ENCODE results near the gene MAFG.

Gene MAFG

DNA sequence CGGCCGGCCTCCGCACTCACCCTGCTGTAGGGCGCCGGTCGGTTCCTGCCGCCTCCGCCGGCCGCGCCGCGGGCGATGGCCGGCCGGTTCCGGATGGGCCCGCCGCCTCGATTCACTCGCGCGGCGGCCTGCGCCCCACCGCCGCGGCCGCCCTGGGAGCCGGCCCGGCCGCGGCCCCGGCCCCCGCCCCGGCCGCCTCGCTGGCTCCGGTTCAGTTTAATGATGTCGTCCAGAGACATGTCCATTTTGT, 36.3 kb downstream of the MAFG start:
- Histone ChIP-seq H3K4me3 (ENCODE audit: low read depth, low read length) (peak overlapping the region; percentile 84; the same call in 1 of the 2 replicates), H3K4me1 (ENCODE audit: control insufficient read depth, insufficient read depth, low read length) (peaks cover 8% of the 10 kb centered on the region; the same call in 1 of the 2 replicates), H3K27me3 (ENCODE audit: control insufficient read depth, insufficient read depth, low read length) (no peaks in the 10 kb centered on the region), H3K27ac (ENCODE audit: low read depth, low read length) (peak overlapping the region; percentile 97), H3K9me3 (ENCODE audit: control insufficient read depth, insufficient read depth, low read length) (no peaks in the 10 kb centered on the region), H3K36me3 (ENCODE audit: control insufficient read depth, insufficient read depth, low read length) (peaks cover 61% of the 10 kb centered on the region), H3K9ac (ENCODE audit: low read depth, low read length) (peak overlapping the region; percentile 91; the same call in 1 of the 2 replicates)

DNA sequence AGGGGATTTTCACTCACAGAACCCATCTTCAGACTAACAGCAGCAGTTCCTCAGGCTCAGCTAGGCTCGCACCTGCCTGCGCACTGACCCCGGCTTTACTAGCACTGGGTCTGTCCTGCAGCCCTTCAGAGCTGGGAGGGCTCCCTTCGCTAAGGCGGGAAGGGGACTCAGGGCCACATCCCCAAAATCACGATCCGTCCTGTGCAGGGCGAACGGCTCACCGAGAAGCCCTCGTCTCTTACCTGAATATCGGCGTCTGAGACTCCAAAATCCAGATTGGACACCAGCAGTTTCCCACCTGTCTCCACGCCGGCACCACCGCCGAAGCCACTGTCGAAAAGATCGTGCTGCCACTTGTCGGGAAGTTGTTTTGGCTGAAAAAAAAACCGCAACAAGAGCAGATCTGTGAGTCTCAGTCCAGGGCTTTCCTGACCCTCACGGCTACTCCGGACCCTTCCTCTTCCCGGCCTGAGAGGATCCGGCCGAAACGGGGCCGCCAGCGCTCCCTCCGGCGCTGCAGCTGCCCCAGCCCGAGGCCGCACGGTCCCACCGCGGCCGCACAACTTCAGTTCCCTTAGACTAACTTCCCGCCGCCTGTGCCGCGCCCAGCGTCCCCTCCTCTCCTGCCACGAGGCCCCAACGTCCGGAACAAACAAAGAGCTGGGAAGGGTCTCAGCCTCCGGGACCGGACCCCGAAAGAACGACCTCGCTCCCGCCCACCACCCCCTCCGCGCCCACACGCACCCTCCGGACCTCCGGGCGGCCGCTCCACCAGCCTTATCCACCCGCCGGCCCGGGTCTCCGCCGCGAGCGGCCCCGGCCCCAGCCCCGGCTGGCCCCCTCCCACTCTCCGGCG, 36.9 kb downstream of the MAFG start:
- H3K4me3 ChIP-seq (ENCODE audit: low read depth, low read length): peak overlapping the region; percentile 84
- peak overlapping the region; percentile 97 for H3K27ac ChIP-seq (ENCODE audit: low read depth, low read length)
- H3K4me1 ChIP-seq (ENCODE audit: control insufficient read depth, insufficient read depth, low read length): peaks cover 8% of the 10 kb centered on the region; the same call in 1 of the 2 replicates
- H3K36me3 ChIP-seq (ENCODE audit: control insufficient read depth, insufficient read depth, low read length): peaks cover 64% of the 10 kb centered on the region
- H3K27me3 ChIP-seq (ENCODE audit: control insufficient read depth, insufficient read depth, low read length): no peaks in the 10 kb centered on the region
- no peaks in the 10 kb centered on the region for H3K9me3 ChIP-seq (ENCODE audit: control insufficient read depth, insufficient read depth, low read length)
- peak overlapping the region; percentile 91 for H3K9ac ChIP-seq (ENCODE audit: low read depth, low read length)

DNA sequence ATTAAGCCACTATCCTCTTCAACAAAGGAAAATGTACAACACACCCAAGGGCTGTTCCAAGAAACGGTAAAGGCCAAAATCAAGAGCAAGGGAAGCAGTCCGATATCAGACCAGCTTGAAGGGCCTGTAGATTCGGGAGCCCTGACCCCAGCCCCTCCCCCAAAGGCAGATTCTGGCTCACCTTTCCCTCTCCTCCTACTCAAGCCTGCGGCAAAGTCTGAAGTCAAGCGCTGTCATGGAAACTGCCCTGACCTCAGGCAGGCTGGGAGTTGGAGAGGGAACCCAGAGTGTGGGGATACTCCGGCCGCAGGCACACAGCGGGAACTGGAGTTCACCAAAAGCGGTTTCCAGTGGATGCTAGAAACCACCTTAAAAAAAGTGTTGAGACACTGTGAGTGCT, 37.9 kb downstream of the MAFG start:
- Histone ChIP-seq H3K9ac (ENCODE audit: low read depth, low read length) (no peak overlapping the region), H3K27ac (ENCODE audit: low read depth, low read length) (no peak overlapping the region), H3K4me3 (ENCODE audit: low read depth, low read length) (no peak overlapping the region), H3K36me3 (ENCODE audit: control insufficient read depth, insufficient read depth, low read length) (peaks cover 67% of the 10 kb centered on the region), H3K4me1 (ENCODE audit: control insufficient read depth, insufficient read depth, low read length) (peaks cover 8% of the 10 kb centered on the region; the same call in 1 of the 2 replicates), H3K27me3 (ENCODE audit: control insufficient read depth, insufficient read depth, low read length) (no peaks in the 10 kb centered on the region), H3K9me3 (ENCODE audit: control insufficient read depth, insufficient read depth, low read length) (no peaks in the 10 kb centered on the region)

DNA sequence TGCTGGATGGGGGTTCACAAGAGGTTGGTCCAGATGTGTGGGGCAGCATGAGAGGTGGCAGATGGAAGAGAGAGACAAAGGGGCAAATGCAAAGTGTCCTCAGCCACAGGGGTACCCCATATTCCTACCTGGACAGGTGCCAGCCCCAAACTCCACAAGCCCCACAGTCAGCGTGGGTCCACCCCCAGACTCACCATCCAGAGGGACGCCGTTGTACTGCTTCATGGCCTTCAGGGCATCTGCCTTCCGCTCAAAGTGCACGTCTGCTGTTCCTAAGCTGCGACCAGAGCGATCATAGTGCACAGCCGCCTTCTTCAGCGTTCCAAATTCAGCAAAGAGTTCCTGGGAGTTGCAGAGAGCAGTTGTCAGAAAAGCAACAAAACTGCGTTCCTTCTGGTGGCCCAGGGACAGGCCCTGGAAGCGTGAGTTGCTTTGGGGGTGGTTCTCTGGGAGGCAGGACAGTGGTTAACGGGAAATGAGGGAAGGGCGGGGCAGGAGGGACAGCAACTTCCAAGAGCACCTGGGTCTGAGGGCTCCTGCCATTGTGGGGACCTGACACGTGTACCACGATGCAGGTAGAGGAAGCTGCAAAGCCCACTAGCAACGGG, 38.4 kb downstream of the MAFG start:
- Histone ChIP-seq H3K27ac (ENCODE audit: low read depth, low read length) (no peak overlapping the region), H3K4me3 (ENCODE audit: low read depth, low read length) (no peak overlapping the region), H3K4me1 (ENCODE audit: control insufficient read depth, insufficient read depth, low read length) (peaks cover 8% of the 10 kb centered on the region; the same call in 1 of the 2 replicates), H3K9ac (ENCODE audit: low read depth, low read length) (no peak overlapping the region), H3K36me3 (ENCODE audit: control insufficient read depth, insufficient read depth, low read length) (peaks cover 67% of the 10 kb centered on the region), H3K27me3 (ENCODE audit: control insufficient read depth, insufficient read depth, low read length) (no peaks in the 10 kb centered on the region), H3K9me3 (ENCODE audit: control insufficient read depth, insufficient read depth, low read length) (no peaks in the 10 kb centered on the region)

DNA sequence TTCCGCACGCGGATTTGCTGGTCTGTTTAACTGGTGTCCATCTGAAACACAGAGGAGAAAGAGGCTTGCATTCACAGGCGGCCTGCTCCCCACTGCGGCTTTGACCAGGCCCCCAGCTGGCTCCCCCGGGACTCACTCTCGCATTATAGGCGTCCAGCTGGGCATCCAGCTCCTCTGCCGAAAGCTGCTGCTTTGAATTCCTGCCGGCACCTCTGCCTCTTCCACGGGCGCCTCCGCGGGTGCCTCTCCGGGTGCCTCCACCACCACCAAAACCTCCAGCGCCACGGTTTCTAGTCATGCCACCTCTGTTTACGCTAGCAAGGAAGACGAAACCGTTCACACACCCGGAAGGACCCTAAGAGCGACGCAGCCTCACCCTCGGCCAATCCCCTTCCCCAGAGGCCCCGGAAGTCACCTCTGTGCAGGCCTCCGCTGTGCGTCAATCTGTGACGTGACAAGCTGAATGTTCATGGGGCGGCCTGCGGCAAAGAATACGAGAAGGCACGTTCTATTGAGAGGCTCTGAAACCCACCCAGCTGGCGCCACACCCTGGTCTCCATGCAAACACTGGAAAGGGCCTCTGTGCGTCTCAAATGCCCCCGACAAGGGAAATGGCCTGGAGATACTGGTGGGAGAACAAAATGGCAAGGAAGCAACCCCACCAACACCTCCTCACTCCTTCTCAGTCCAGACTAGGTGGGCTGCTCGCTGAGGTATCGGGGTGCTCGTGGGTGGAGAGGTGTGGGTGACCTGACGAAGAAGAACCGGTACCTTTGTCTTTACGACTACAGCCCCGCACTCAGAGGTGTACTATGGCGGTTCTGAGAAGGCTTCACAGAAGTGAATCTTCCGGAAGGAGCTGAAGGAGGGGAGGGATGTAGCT, 39.2 kb downstream of the MAFG start:
- H3K36me3 ChIP-seq (ENCODE audit: control insufficient read depth, insufficient read depth, low read length): peaks cover 65% of the 10 kb centered on the region
- H3K27me3 ChIP-seq (ENCODE audit: control insufficient read depth, insufficient read depth, low read length): no peaks in the 10 kb centered on the region
- peaks cover 8% of the 10 kb centered on the region; the same call in 1 of the 2 replicates for H3K4me1 ChIP-seq (ENCODE audit: control insufficient read depth, insufficient read depth, low read length)
- H3K9ac ChIP-seq (ENCODE audit: low read depth, low read length): no peak overlapping the region
- no peak overlapping the region for H3K27ac ChIP-seq (ENCODE audit: low read depth, low read length)
- H3K9me3 ChIP-seq (ENCODE audit: control insufficient read depth, insufficient read depth, low read length): no peaks in the 10 kb centered on the region
- H3K4me3 ChIP-seq (ENCODE audit: low read depth, low read length): no peak overlapping the region

DNA sequence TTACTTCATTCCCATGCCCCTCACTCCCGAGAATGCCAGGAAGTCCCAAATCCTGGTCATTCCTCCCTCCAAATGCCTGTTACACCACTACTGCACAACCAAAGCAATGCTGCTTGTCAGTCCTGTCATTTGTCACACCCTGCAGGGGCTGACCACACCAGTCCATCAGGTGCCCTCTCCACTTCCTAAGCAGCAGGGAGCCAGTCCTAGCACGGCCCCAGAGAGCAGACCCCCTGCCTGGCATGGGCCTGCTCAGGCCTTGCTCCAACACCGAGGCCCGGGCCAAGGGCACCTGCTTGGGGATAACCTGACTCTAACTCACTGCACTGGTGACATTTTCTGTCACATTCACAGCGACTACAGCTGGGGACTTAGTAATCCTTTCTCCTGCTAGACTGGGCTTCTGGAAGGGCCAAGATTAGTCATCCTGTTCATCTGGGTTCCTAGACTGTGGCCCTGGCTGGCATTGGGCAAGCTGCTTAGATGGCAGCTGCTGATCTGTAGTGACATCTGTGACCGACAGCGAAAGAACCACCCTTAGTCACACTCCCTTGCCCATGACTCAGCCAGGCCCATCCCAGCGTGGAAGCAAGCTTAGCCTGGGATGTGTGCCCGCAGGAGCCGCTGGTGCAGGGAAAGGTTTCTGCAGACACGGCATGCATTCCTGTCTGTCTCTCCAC, 41.5 kb downstream of the MAFG start:
- Histone ChIP-seq H3K36me3 (ENCODE audit: control insufficient read depth, insufficient read depth, low read length) (peaks cover 80% of the 10 kb centered on the region), H3K4me1 (ENCODE audit: control insufficient read depth, insufficient read depth, low read length) (peaks cover 8% of the 10 kb centered on the region; the same call in 1 of the 2 replicates), H3K4me3 (ENCODE audit: low read depth, low read length) (no peak overlapping the region), H3K9ac (ENCODE audit: low read depth, low read length) (no peak overlapping the region), H3K27ac (ENCODE audit: low read depth, low read length) (no peak overlapping the region), H3K27me3 (ENCODE audit: control insufficient read depth, insufficient read depth, low read length) (no peaks in the 10 kb centered on the region), H3K9me3 (ENCODE audit: control insufficient read depth, insufficient read depth, low read length) (no peaks in the 10 kb centered on the region)

DNA sequence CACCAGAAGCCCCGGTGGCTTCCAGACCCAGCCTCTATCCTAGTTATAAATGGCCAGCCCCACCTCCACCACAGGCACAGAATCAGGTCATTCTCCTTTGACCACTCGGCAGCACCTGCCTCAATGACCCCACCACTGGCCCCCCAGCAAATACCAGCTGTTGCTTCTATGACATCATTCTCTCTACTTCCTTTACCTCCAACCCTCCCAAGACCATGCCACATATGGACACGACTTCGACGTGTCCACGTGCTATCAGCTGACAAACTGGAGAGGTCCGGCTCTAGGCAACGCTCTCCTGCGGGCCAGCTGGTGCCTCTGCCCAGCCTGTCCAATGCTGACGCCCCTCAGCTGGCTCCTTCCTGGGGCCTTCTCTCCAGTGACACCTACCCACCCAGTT, 42.1 kb downstream of the MAFG start:
- Histone ChIP-seq H3K9ac (ENCODE audit: low read depth, low read length) (no peak overlapping the region), H3K4me1 (ENCODE audit: control insufficient read depth, insufficient read depth, low read length) (peaks cover 8% of the 10 kb centered on the region; the same call in 1 of the 2 replicates), H3K4me3 (ENCODE audit: low read depth, low read length) (no peak overlapping the region), H3K27me3 (ENCODE audit: control insufficient read depth, insufficient read depth, low read length) (no peaks in the 10 kb centered on the region), H3K36me3 (ENCODE audit: control insufficient read depth, insufficient read depth, low read length) (peaks cover 82% of the 10 kb centered on the region), H3K9me3 (ENCODE audit: control insufficient read depth, insufficient read depth, low read length) (no peaks in the 10 kb centered on the region), H3K27ac (ENCODE audit: low read depth, low read length) (no peak overlapping the region)

DNA sequence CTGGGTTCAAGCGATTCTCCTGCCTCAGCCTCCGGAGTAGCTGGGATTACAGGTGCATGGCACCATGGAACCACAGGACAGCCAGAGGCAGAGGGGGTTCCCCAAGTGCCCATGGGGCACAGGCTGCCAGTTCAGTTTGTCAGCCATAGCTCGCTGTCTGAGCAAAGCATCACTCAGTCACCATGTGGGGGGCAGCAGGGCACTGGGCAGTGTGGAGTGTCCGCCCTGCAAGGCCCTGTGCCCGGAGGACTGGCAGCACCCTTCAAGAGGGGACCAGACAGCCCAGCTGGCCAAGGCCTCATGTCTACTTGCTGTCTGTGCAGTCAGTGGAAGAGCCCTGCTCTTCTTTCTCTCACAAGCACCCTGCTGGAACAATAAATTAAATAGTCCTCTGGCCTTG, 42.6 kb downstream of the MAFG start:
- Histone ChIP-seq H3K9ac (ENCODE audit: low read depth, low read length) (no peak overlapping the region), H3K36me3 (ENCODE audit: control insufficient read depth, insufficient read depth, low read length) (peaks cover 82% of the 10 kb centered on the region)

DNA sequence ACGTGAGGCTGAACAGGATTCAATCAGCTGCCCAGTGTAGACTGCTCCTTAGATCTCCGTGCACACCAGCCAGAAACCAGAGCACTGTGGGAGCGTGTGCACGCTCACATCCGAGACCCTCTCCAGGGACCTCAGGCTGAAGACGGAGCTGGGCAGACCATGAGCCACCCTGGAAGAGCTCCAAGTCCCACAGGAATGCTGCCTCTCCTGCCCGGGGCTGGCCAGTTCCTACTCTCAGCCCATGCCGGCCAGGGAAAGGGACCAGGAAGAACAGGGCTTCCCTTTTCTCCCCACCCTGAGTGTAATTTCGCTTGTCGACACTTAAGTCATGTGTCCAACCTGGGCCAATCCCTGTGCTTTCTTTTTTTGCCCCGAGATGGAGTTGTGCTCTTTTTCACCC, 43.0 kb downstream of the MAFG start:
- Histone ChIP-seq H3K27ac (ENCODE audit: low read depth, low read length) (no peak overlapping the region), H3K27me3 (ENCODE audit: control insufficient read depth, insufficient read depth, low read length) (no peaks in the 10 kb centered on the region), H3K9ac (ENCODE audit: low read depth, low read length) (no peak overlapping the region), H3K36me3 (ENCODE audit: control insufficient read depth, insufficient read depth, low read length) (peaks cover 82% of the 10 kb centered on the region), H3K9me3 (ENCODE audit: control insufficient read depth, insufficient read depth, low read length) (no peaks in the 10 kb centered on the region), H3K4me3 (ENCODE audit: low read depth, low read length) (no peak overlapping the region), H3K4me1 (ENCODE audit: control insufficient read depth, insufficient read depth, low read length) (no peaks in the 10 kb centered on the region)

More for the DNA sequence above, 42.6 kb downstream of the MAFG start:
- no peak overlapping the region for H3K4me3 ChIP-seq (ENCODE audit: low read depth, low read length)
- peaks cover 4% of the 10 kb centered on the region; the same call in 1 of the 2 replicates for H3K4me1 ChIP-seq (ENCODE audit: control insufficient read depth, insufficient read depth, low read length)
- H3K9me3 ChIP-seq (ENCODE audit: control insufficient read depth, insufficient read depth, low read length): no peaks in the 10 kb centered on the region
- H3K27ac ChIP-seq (ENCODE audit: low read depth, low read length): no peak overlapping the region
- H3K27me3 ChIP-seq (ENCODE audit: control insufficient read depth, insufficient read depth, low read length): no peaks in the 10 kb centered on the region

DNA sequence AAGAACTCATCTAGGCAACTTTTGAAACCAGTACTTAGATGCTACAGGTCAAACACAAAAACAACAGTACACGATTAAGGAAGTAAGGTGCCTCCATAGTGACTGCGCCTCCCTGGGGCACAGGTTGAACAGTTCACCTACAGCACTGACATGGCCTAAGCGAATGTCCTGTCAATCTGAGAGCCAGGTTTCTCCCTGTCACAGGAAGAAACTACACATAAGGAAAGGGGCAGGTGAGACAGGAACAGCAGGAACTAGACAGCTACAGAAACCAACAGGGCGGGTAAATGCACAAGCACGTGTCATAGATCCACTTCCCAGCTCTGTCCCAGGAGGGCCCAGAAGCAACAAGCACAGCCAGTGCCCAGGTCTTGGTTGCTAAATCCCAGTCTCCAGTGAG, 48.4 kb downstream of the MAFG start:
- Histone ChIP-seq H3K4me3 (ENCODE audit: low read depth, low read length) (no peak overlapping the region), H3K27me3 (ENCODE audit: control insufficient read depth, insufficient read depth, low read length) (no peaks in the 10 kb centered on the region), H3K27ac (ENCODE audit: low read depth, low read length) (no peak overlapping the region), H3K36me3 (ENCODE audit: control insufficient read depth, insufficient read depth, low read length) (peaks cover 46% of the 10 kb centered on the region), H3K9me3 (ENCODE audit: control insufficient read depth, insufficient read depth, low read length) (no peaks in the 10 kb centered on the region), H3K4me1 (ENCODE audit: control insufficient read depth, insufficient read depth, low read length) (no peaks in the 10 kb centered on the region), H3K9ac (ENCODE audit: low read depth, low read length) (no peak overlapping the region)
